Karpas-422 (cell line): ENCODE data around the gene APCDD1. TPM values are rescaled to one million over a fixed set of nuclear protein-coding genes. Genes with fewer than 3 reads are reported as not detected.

Experiments
- DNase-seq: peaks from one replicate; pipeline ENCODE4 v3.0.0-alpha.2; 2015
- H2AFZ ChIP-seq: fragments of 200-600 bp; sonication (generic); 2 replicates; pipeline ENCODE4 v1.6.1; 2014; ENCODE audit warnings: antibody characterized with exemption, low read length, mixed read lengths
- H3K27ac ChIP-seq: fragments of 200-600 bp; sonication (generic); 2 replicates; pipeline ENCODE4 v1.5.1; 2014; ENCODE audit warnings: mild to moderate bottlenecking, low read length, moderate library complexity
- H3K27me3 ChIP-seq: fragments of 200-600 bp; sonication (generic); 2 replicates; pipeline ENCODE4 v1.6.1; 2014; ENCODE audit warnings: low read length, mixed read lengths
- H3K36me3 ChIP-seq: fragments of 200-600 bp; sonication (generic); 2 replicates; pipeline ENCODE4 v1.6.1; 2014; ENCODE audit warnings: low read length, mixed read lengths; ENCODE audit not compliant: insufficient read depth
- H3K4me1 ChIP-seq: fragments of 200-600 bp; sonication (generic); 2 replicates; pipeline ENCODE4 v1.6.1; 2014; ENCODE audit warnings: mild to moderate bottlenecking, low read length, mixed read lengths
- H3K4me2 ChIP-seq: fragments of 200-600 bp; sonication (generic); 2 replicates; pipeline ENCODE4 v1.6.1; 2014; ENCODE audit warnings: low read length, low read depth, mild to moderate bottlenecking; ENCODE audit not compliant: poor library complexity, severe bottlenecking
- H3K4me3 ChIP-seq: fragments of 200-600 bp; sonication (generic); 2 replicates; pipeline ENCODE4 v1.5.1; 2014; ENCODE audit warnings: mild to moderate bottlenecking, antibody characterized with exemption, low read length, mixed read lengths
- H3K79me2 ChIP-seq: fragments of 200-600 bp; sonication (generic); 2 replicates; pipeline ENCODE4 v1.6.1; 2014; ENCODE audit warnings: mild to moderate bottlenecking, low read length, mixed read lengths
- H3K9ac ChIP-seq: fragments of 200-600 bp; sonication (generic); 2 replicates; pipeline ENCODE4 v1.6.0; 2014; ENCODE audit warnings: low read length
- H3K9me2 ChIP-seq: fragments of 200-600 bp; sonication (generic), shearing (Covaris generic); replicated peaks from 2 replicates; pipeline ENCODE4 v1.6.0; 2014; ENCODE audit warnings: mild to moderate bottlenecking, low read length, moderate library complexity; ENCODE audit not compliant: insufficient read depth
- H3K9me3 ChIP-seq: fragments of 300-700, 200-600 bp; sonication (generic); 2 replicates; pipeline ENCODE4 v1.6.1; 2014; ENCODE audit warnings: low read length, mixed read lengths
- H4K20me1 ChIP-seq: fragments of 200-600 bp; sonication (generic); 2 replicates; pipeline ENCODE4 v1.6.1; 2014; ENCODE audit warnings: mild to moderate bottlenecking, antibody characterized with exemption, low read length, low read depth; ENCODE audit not compliant: insufficient read depth
- total RNA-seq: library from RNA; depleted of rRNA; stranded (reverse); fragments of >200 nt; shearing (Covaris generic); gene quantifications from 2 replicates; pipeline ENCODE4 v1.2.3, GENCODE V29; 2014; ENCODE audit warnings: low replicate concordance; rRNA removed

APCDD1 gene
- not detected in 2 replicates for total RNA-seq

DNA sequence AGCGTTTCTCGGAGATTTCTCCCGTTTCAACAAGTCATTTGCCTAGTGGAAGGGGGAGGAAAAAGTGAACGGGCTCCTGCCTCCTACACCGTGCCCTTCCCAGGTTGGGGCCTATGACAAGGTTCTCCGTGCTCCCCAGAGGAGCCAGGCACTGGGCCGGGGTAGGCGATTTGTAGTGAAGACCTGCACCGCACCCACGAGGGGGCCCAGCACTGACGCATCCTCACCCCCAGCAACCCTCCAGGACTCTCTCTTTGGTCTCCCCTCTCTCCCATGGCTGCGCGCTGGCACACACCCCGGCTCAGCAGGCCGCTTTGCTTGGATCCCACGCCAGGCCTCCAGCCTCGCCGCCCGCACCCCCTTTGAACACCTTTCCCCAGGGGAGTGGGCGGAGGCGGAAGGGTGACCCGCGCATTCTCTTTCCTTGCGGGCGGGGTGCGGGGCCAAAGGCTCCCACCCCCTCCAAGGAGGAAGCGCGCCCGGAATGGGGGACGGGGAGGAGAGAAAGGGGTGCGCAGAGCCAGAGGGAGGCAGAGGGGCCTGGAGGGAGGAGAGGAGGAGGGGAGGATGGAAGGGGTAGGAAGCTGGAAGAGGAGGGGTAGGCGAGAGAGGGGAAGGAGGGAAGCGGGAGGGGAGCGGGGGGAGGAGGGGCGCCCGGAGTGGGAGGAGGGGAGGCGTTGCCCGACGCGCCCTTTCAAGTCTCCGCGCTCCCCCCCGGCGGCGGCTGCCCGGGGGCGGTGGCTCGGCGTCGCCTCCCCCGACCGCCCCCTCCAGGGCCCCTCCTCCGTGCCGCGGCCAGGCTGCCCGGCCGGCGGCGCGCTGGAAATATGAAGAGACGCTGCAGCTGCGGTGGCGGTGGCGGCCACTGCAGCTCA is at the start of gene APCDD1:
Gene APCDD1, plus strand, starts transcription at position 830 of the 875 bp plus-strand sequence. CDS start 347 bp downstream, outside the sequence.
- Histone ChIP-seq H3K9ac (no peak within 1 kb of the TSS), H3K4me1 (peaks cover under 1% of the 10 kb centered on the region; the same call in 1 of the 2 replicates), H3K9me3 (no peaks in the 10 kb centered on the region), H3K79me2 (no peaks in the 10 kb centered on the region), H2AFZ (no peak within 1 kb of the TSS), H3K36me3 (no peaks in the 10 kb centered on the region), H3K27ac (no peak within 1 kb of the TSS), H3K4me2 (no peak within 1 kb of the TSS), H4K20me1 (no peaks in the 10 kb centered on the region), H3K9me2 (no peaks in the 10 kb centered on the region), H3K4me3 (no peak within 1 kb of the TSS), H3K27me3 (no peaks in the 10 kb centered on the region)
- no peak for DNase-seq

DNA sequence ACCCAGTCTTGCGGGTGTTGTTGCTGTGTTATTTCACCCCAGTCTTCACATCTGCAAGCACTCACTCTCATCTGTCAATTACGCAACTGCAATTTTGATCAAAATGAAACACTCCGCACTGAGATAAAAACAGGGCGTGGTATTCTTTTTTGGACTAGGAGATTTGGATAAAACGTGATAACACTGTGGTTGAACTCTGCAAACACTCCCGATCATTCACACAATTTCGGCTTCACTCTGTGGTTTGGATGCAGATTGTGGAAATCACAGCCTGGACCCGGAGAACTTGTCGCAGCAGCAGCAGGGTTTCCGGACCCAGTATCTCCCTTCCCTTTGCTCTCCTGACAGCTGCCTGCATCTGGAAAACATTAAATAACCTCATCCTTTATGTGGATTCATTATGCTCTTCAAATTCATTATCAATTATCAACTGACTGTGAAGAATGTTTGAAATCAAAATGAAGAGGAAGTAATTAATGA is 49.4 kb upstream of the APCDD1 start:
- H3K79me2 ChIP-seq = no peaks in the 10 kb centered on the region
- H3K4me3 ChIP-seq = no peak overlapping the region
- no peak overlapping the region for H3K4me2 ChIP-seq
- no peaks in the 10 kb centered on the region for H3K36me3 ChIP-seq
- H3K9me3 ChIP-seq = no peaks in the 10 kb centered on the region
- no peak overlapping the region for H3K9ac ChIP-seq
- H3K27ac ChIP-seq = no peak overlapping the region
- H3K4me1 ChIP-seq = no peaks in the 10 kb centered on the region
- no peaks in the 10 kb centered on the region for H3K9me2 ChIP-seq
- no peak for DNase-seq
- no peak overlapping the region for H2AFZ ChIP-seq
- no peaks in the 10 kb centered on the region; the same call in 1 of the 2 replicates for H3K27me3 ChIP-seq
- no peaks in the 10 kb centered on the region for H4K20me1 ChIP-seq

DNA sequence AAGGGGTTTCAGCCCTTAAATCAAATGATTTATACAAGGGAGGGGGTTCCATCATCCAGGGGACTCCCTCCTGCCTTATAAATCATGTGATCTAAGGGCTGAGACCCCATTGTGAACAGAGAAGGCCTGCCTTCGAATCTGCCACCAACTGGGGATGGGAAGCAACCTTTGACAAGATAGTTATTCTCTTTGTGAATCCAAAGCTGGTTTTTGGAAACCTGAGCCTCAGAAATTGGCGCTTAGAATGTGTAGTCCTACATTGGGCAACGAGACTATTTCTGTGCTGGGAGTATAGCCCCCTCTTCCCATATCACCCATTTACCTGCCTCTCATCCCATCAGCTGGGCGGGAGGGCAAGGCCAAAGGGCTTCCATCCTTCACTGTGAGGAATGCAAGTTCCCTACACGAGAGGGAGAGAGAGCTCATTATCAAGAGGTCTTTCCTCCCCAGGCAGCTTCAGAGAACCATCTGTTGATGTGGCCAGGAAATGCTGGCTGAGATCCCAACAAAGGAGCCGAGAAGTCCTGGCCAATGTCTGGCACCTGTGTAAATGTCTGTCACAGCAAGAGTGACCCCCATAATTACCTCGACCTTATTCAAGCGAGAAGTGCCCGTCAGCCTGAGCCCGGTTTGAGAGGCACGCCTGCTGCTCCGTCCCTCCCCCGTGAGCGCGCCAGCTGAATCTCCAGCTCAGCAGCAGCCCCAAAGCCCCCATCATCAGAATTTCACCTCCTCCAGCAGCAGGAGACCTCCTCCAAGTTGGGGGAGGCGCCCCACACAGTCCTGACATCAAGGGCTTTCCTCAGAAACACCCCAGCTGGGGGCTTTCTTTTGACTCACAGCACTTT is 48.4 kb upstream of the APCDD1 start:
- Histone ChIP-seq H3K4me3 (no peak overlapping the region), H3K27me3 (no peaks in the 10 kb centered on the region; the same call in 1 of the 2 replicates), H4K20me1 (no peaks in the 10 kb centered on the region), H3K36me3 (no peaks in the 10 kb centered on the region), H3K9me2 (no peaks in the 10 kb centered on the region), H3K4me2 (no peak overlapping the region), H3K79me2 (no peaks in the 10 kb centered on the region), H2AFZ (no peak overlapping the region), H3K4me1 (no peaks in the 10 kb centered on the region), H3K9ac (no peak overlapping the region), H3K9me3 (no peaks in the 10 kb centered on the region), H3K27ac (no peak overlapping the region)
- DNase-seq = no peak

DNA sequence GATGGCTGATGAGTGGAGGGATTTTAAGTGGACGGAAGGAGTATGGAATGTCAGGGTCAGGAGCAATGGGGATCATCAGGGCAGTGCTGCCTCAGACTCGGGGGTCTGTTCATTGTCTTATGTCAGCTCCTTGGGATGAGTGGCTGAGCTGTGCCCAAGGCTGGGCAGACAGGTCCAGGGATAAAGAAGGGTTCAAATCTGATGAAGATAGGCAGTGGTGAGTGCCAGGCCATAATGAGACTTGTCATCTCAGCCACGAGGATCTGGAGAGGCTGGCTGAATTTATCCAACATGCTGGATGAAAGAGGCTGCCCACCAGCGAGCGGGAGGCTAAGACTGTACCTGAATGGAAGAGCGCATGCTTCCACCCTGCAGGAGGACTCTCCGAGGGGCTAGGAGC is 46.3 kb upstream of the APCDD1 start:
- no peaks in the 10 kb centered on the region for H4K20me1 ChIP-seq
- no peak for DNase-seq
- no peak overlapping the region for H3K9ac ChIP-seq
- H3K9me2 ChIP-seq = no peaks in the 10 kb centered on the region
- H3K9me3 ChIP-seq = no peaks in the 10 kb centered on the region
- H3K4me2 ChIP-seq = no peak overlapping the region
- no peaks in the 10 kb centered on the region; the same call in 1 of the 2 replicates for H3K27me3 ChIP-seq
- H2AFZ ChIP-seq = no peak overlapping the region
- H3K79me2 ChIP-seq = no peaks in the 10 kb centered on the region
- H3K36me3 ChIP-seq = no peaks in the 10 kb centered on the region
- no peak overlapping the region for H3K27ac ChIP-seq
- H3K4me1 ChIP-seq = no peaks in the 10 kb centered on the region
- H3K4me3 ChIP-seq = no peak overlapping the region

DNA sequence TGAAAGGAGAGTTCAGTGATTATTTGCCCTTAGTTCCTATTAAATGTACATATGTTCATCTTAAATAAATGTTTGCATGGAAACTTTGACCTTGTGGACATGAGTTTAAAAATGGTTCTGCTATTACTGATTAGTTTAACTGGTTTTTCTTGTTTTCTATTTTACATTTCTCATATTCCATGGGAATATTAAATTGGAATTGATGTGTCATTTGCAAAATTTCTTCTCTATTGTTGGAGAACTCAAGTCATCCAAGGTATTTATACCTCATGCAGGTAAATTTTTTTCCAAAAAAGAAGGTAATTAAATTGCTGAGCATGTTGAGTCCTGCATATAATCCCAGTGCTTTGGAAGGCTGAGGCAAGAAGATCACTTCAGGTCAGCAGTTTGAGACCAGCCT is 45.4 kb upstream of the APCDD1 start:
- H3K36me3 ChIP-seq = no peaks in the 10 kb centered on the region
- no peaks in the 10 kb centered on the region; the same call in 1 of the 2 replicates for H3K27me3 ChIP-seq
- no peaks in the 10 kb centered on the region for H4K20me1 ChIP-seq
- H3K9me3 ChIP-seq = no peaks in the 10 kb centered on the region
- H3K9ac ChIP-seq = no peak overlapping the region
- no peaks in the 10 kb centered on the region for H3K4me1 ChIP-seq
- no peak overlapping the region for H3K4me3 ChIP-seq
- no peak for DNase-seq
- no peaks in the 10 kb centered on the region for H3K9me2 ChIP-seq
- no peak overlapping the region for H3K27ac ChIP-seq
- H3K4me2 ChIP-seq = no peak overlapping the region
- H2AFZ ChIP-seq = no peak overlapping the region
- H3K79me2 ChIP-seq = no peaks in the 10 kb centered on the region

DNA sequence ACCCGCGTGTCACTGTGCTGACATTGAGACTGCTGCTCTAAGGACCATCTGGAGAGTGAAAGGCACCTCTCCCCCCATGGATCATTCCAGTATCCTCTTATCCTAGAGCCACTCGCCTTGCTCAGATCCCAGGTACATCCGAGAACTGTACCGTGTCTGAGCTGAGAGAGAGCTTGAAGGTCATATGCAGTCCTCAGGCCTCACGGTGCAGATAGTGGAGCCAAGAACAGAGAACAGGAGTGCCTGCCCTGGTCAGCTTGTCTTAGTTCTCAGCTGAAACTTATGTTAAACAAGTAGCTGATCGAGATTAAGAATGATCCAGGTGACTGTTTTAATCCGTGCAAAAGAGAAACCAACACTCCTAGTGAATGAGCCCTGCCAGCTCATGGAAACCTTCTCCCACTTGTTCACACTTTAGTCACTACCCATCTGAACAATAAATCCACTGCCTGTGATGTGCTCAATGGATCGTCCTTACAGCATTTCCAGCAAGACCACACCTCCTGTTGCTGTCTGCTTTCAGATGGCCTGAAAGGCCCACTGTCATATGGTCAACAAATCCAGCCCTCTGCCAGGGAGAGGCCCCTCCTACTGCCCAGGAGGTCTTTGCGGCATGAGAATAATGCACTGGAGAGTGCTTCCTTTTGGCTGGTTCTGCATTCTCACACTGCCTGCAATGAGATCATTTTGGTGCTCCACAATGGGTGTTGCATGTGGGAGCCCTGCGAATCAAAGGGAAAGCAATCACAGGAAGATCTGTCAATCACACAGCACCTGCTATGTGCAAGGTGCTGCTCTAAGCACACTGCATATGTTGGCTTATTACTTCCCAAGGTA is 43.7 kb upstream of the APCDD1 start:
- Histone ChIP-seq H3K36me3 (no peaks in the 10 kb centered on the region), H3K27ac (no peak overlapping the region), H3K9ac (no peak overlapping the region), H3K4me1 (no peaks in the 10 kb centered on the region), H4K20me1 (no peaks in the 10 kb centered on the region), H3K4me3 (no peak overlapping the region), H3K4me2 (no peak overlapping the region), H3K27me3 (no peaks in the 10 kb centered on the region; the same call in 1 of the 2 replicates), H3K79me2 (no peaks in the 10 kb centered on the region), H3K9me3 (no peaks in the 10 kb centered on the region), H2AFZ (no peak overlapping the region), H3K9me2 (no peaks in the 10 kb centered on the region)
- no peak for DNase-seq

DNA sequence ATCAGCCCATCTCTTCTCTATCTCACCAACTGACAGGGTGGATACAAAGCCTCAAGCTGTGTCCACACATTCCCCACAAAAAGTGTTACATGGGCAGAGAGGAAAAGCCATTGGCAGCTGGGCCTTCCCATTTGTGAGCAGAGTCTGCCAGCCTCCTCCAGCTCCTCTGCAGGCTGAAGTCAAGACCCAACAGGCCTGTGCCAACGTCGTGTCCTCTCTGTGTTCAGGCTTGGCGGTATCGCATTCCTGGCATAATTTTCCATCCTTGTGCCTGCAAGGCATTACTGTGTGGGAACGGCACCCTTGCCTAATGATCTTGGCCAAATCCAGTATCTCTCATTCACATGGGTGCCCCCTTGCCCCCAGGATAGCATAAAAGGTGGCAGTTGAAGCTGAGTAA is 41.5 kb upstream of the APCDD1 start:
- H3K27me3 ChIP-seq = no peaks in the 10 kb centered on the region; the same call in 1 of the 2 replicates
- no peaks in the 10 kb centered on the region for H3K36me3 ChIP-seq
- no peaks in the 10 kb centered on the region for H3K79me2 ChIP-seq
- no peaks in the 10 kb centered on the region for H3K4me1 ChIP-seq
- H3K9me3 ChIP-seq = no peaks in the 10 kb centered on the region
- no peak overlapping the region for H2AFZ ChIP-seq
- H3K9ac ChIP-seq = no peak overlapping the region
- no peak overlapping the region for H3K4me3 ChIP-seq
- no peaks in the 10 kb centered on the region for H4K20me1 ChIP-seq
- H3K9me2 ChIP-seq = no peaks in the 10 kb centered on the region
- DNase-seq = no peak
- no peak overlapping the region for H3K27ac ChIP-seq
- no peak overlapping the region for H3K4me2 ChIP-seq
